GM12878 (cell line): ENCODE data around the gene HLA-A.

Source experiments
- CHD2 ChIP-seq: IDR thresholded peaks from 2 replicates; pipeline ENCODE4 v1.6.1; 2011; ENCODE audit warnings: low read depth, low read length, improper control_type of control experiment, borderline replicate concordance
- EED ChIP-seq: sonication (generic); IDR thresholded peaks from 2 replicates; pipeline ENCODE4 v1.6.1; 2016; ENCODE audit warnings: antibody characterized with exemption, low read depth
- EP300 ChIP-seq, 2 experiments: fragments of 150-350 bp in 1 of 2; IDR thresholded peaks; 2 replicates each; pipeline ENCODE4 v1.6.1; 2011 to 2012; ENCODE audit warnings: low read depth in 2 of 2, low read length in 2 of 2, borderline replicate concordance in 1 of 2, improper control_type of control experiment in 1 of 2, inconsistent platforms in 1 of 2; ENCODE audit not compliant: control insufficient read depth in 1 of 2
- GABPA ChIP-seq: IDR thresholded peaks from 2 replicates; pipeline ENCODE4 v1.6.1; 2014; ENCODE audit warnings: antibody characterized with exemption, low read depth, mild to moderate bottlenecking, inconsistent platforms
- JUNB ChIP-seq: IDR thresholded peaks from 2 replicates; pipeline ENCODE4 v1.6.1; 2016; ENCODE audit warnings: antibody characterized with exemption, mild to moderate bottlenecking
- MYC ChIP-seq: IDR thresholded peaks from 2 replicates; pipeline ENCODE4 v1.6.1; 2011; ENCODE audit warnings: mild to moderate bottlenecking, low read length, moderate library complexity, inconsistent platforms; ENCODE audit not compliant: insufficient read depth, insufficient replicate concordance, insufficient read length, severe bottlenecking
- ZBED1 ChIP-seq: IDR thresholded peaks from 2 replicates; pipeline ENCODE4 v1.6.1; 2016; ENCODE audit warnings: borderline replicate concordance
- TF ChIP-seq, protein P1 (sequence below), 3 experiments: IDR thresholded peaks in 2 of 3; conservative IDR thresholded peaks in 1 of 3; 2 replicates each; pipeline ENCODE4 v1.5.1; 2011; ENCODE audit warnings: low read depth in 3 of 3, low read length in 3 of 3, mild to moderate bottlenecking in 3 of 3, control low read depth in 2 of 3, moderate library complexity in 2 of 3, inconsistent platforms in 1 of 3, mixed read lengths in 1 of 3; ENCODE audit not compliant: control insufficient read depth in 2 of 3, insufficient read depth in 1 of 3; ENCODE audit errors: extremely low read depth in 1 of 3
- TF ChIP-seq, protein P2 (sequence below): fragments of 450-650 bp; IDR thresholded peaks from 2 replicates; pipeline ENCODE4 v1.6.1; 2017; ENCODE audit warnings: mild to moderate bottlenecking, low read depth, inconsistent platforms; ENCODE audit not compliant: poor library complexity, severe bottlenecking
- TF ChIP-seq, protein P3 (sequence below): fragments of 150-350 bp; IDR thresholded peaks from 2 replicates; pipeline ENCODE4 v1.6.1; 2016; ENCODE audit warnings: low read depth, low read length

DNA sequence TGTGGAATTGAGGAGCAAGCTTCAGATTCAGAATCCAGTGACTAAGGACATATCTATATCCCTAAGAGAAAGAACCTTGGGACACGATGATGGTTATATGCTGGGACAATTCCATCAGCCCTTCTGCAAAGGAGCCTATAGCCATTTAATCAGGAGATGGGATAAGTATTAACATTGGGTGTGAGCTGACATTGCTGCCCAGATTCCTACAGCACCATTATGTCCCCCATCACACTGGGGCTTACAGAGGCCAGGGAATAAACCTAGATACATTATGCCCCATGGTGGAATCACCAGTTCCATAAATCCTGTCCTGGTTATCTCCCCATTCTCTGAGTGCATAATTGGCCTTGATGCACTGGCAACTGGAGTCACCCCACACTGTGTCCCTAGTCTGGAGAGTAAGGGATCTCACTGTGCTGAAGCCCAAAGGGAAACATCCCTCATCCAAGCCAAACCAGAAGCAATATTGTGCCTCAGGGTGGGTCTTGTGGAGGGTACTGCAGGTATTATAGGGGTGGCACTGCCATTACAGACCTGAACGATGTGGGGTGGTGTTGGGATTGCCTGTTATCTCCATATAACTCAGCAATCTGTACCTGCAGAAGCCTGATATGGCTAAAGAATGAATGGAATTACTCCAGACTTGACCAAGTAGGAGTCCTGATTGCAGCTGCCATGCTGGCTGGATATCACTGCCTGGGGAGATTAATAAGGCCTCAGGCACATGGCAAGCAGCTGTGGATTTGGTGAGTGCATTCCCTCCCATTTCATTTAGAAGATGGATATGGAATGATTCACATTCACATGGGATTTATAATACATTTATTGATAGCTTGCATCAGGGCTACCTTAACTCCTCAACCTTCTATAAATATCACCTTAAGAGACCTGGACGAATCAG lies 5.0 kb downstream of the HLA-A start:
- TF ChIP-seq GABPA, result no peak
- TF ChIP-seq, protein P1, sequence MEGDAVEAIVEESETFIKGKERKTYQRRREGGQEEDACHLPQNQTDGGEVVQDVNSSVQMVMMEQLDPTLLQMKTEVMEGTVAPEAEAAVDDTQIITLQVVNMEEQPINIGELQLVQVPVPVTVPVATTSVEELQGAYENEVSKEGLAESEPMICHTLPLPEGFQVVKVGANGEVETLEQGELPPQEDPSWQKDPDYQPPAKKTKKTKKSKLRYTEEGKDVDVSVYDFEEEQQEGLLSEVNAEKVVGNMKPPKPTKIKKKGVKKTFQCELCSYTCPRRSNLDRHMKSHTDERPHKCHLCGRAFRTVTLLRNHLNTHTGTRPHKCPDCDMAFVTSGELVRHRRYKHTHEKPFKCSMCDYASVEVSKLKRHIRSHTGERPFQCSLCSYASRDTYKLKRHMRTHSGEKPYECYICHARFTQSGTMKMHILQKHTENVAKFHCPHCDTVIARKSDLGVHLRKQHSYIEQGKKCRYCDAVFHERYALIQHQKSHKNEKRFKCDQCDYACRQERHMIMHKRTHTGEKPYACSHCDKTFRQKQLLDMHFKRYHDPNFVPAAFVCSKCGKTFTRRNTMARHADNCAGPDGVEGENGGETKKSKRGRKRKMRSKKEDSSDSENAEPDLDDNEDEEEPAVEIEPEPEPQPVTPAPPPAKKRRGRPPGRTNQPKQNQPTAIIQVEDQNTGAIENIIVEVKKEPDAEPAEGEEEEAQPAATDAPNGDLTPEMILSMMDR (IDR thresholded peaks at IDR 0.05 in 2 of 3, conservative IDR thresholded peaks at IDR 0.05 in 1 of 3; ENCODE audit: control insufficient read depth in 2 of 3, extremely low read depth in 1 of 3, insufficient read depth in 1 of 3, low read depth in 3 of 3, low read length in 3 of 3), result no peak
- no peak for TF ChIP-seq CHD2
- TF ChIP-seq EP300 (IDR thresholded peaks at IDR 0.05; ENCODE audit: borderline replicate concordance in 1 of 2, control insufficient read depth in 1 of 2, low read depth in 2 of 2, low read length in 2 of 2), result no peak
- TF ChIP-seq, protein P2, sequence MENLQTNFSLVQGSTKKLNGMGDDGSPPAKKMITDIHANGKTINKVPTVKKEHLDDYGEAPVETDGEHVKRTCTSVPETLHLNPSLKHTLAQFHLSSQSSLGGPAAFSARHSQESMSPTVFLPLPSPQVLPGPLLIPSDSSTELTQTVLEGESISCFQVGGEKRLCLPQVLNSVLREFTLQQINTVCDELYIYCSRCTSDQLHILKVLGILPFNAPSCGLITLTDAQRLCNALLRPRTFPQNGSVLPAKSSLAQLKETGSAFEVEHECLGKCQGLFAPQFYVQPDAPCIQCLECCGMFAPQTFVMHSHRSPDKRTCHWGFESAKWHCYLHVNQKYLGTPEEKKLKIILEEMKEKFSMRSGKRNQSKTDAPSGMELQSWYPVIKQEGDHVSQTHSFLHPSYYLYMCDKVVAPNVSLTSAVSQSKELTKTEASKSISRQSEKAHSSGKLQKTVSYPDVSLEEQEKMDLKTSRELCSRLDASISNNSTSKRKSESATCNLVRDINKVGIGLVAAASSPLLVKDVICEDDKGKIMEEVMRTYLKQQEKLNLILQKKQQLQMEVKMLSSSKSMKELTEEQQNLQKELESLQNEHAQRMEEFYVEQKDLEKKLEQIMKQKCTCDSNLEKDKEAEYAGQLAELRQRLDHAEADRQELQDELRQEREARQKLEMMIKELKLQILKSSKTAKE, result no peak
- no peak for TF ChIP-seq MYC
- TF ChIP-seq JUNB, result no peak
- no peak for TF ChIP-seq EED
- TF ChIP-seq, protein P3, sequence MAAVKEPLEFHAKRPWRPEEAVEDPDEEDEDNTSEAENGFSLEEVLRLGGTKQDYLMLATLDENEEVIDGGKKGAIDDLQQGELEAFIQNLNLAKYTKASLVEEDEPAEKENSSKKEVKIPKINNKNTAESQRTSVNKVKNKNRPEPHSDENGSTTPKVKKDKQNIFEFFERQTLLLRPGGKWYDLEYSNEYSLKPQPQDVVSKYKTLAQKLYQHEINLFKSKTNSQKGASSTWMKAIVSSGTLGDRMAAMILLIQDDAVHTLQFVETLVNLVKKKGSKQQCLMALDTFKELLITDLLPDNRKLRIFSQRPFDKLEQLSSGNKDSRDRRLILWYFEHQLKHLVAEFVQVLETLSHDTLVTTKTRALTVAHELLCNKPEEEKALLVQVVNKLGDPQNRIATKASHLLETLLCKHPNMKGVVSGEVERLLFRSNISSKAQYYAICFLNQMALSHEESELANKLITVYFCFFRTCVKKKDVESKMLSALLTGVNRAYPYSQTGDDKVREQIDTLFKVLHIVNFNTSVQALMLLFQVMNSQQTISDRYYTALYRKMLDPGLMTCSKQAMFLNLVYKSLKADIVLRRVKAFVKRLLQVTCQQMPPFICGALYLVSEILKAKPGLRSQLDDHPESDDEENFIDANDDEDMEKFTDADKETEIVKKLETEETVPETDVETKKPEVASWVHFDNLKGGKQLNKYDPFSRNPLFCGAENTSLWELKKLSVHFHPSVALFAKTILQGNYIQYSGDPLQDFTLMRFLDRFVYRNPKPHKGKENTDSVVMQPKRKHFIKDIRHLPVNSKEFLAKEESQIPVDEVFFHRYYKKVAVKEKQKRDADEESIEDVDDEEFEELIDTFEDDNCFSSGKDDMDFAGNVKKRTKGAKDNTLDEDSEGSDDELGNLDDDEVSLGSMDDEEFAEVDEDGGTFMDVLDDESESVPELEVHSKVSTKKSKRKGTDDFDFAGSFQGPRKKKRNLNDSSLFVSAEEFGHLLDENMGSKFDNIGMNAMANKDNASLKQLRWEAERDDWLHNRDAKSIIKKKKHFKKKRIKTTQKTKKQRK, result no peak
- peak; percentile 79; the same call in 1 of the 2 replicates for TF ChIP-seq ZBED1
